DND-41 (cell line): ENCODE measurements around the gene CLRN2.

Source experiments
- ATAC-seq: fragments of 200-7000 bp; cut with Tn5 transposase; 3 replicates; pipeline ENCODE4 v1.9.1; 2021; ENCODE audit warnings: low read depth; ENCODE audit not compliant: insufficient read depth
- DNase-seq: peaks from one replicate; pipeline ENCODE4 v3.0.0-alpha.2; 2020
- H2AFZ ChIP-seq: 2 replicates; pipeline ENCODE4 v1.6.0; 2012; ENCODE audit warnings: low read depth, low read length
- H3K27ac ChIP-seq: 2 replicates; pipeline ENCODE4 v1.5.1; 2012; ENCODE audit warnings: low read length, inconsistent platforms
- H3K27me3 ChIP-seq: fragments of 200-600 bp; sonication (generic); 2 replicates; pipeline ENCODE4 v1.6.0; 2012; ENCODE audit warnings: low read length, mild to moderate bottlenecking, inconsistent platforms; ENCODE audit not compliant: insufficient read depth, poor library complexity
- H3K36me3 ChIP-seq: 2 replicates; pipeline ENCODE4 v1.5.1; 2012; ENCODE audit warnings: low read length, inconsistent platforms; ENCODE audit not compliant: insufficient read depth
- H3K4me1 ChIP-seq: 2 replicates; pipeline ENCODE4 v1.5.1; 2012; ENCODE audit warnings: mild to moderate bottlenecking, low read length; ENCODE audit not compliant: insufficient read depth
- H3K4me2 ChIP-seq: 2 replicates; pipeline ENCODE4 v1.6.0; 2012; ENCODE audit warnings: mild to moderate bottlenecking, moderate library complexity, low read length, inconsistent platforms; ENCODE audit not compliant: insufficient read depth
- H3K4me3 ChIP-seq, 2 experiments: fragments of 200-600 bp in 1 of 2; shearing (Covaris generic) in 1 of 2; 2 replicates each; pipeline ENCODE4 v1.5.1; 2012 to 2016; ENCODE audit warnings: inconsistent platforms in 2 of 2, low read length in 2 of 2, mild to moderate bottlenecking in 2 of 2, low read depth in 1 of 2, moderate library complexity in 1 of 2
- H3K79me2 ChIP-seq: 2 replicates; pipeline ENCODE4 v1.6.0; 2012; ENCODE audit warnings: low read length, inconsistent platforms; ENCODE audit not compliant: insufficient read depth
- H3K9ac ChIP-seq: 2 replicates; pipeline ENCODE4 v1.6.0; 2012; ENCODE audit warnings: low read depth, mild to moderate bottlenecking, inconsistent platforms, low read length, moderate library complexity
- H3K9me3 ChIP-seq: 2 replicates; pipeline ENCODE4 v1.5.1; 2012; ENCODE audit warnings: low read length, moderate library complexity, mild to moderate bottlenecking, inconsistent platforms; ENCODE audit not compliant: insufficient read depth, severe bottlenecking
- H4K20me1 ChIP-seq: 2 replicates; pipeline ENCODE4 v1.6.0; 2012; ENCODE audit warnings: low read length; ENCODE audit not compliant: insufficient read depth
- EZH2 ChIP-seq: IDR thresholded peaks from 3 replicates; pipeline ENCODE4 v1.6.1; 2012; ENCODE audit warnings: borderline replicate concordance, low read depth, mild to moderate bottlenecking, moderate library complexity, low read length, inconsistent platforms; ENCODE audit not compliant: severe bottlenecking
- TF ChIP-seq, protein P1 (sequence below): IDR thresholded peaks from 2 replicates; pipeline ENCODE4 v1.5.1; 2012; ENCODE audit warnings: borderline replicate concordance, low read length, moderate library complexity, mild to moderate bottlenecking; ENCODE audit not compliant: poor library complexity, severe bottlenecking; ENCODE audit errors: extremely low read depth

CLRN2 gene, protein sequence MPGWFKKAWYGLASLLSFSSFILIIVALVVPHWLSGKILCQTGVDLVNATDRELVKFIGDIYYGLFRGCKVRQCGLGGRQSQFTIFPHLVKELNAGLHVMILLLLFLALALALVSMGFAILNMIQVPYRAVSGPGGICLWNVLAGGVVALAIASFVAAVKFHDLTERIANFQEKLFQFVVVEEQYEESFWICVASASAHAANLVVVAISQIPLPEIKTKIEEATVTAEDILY

DNA sequence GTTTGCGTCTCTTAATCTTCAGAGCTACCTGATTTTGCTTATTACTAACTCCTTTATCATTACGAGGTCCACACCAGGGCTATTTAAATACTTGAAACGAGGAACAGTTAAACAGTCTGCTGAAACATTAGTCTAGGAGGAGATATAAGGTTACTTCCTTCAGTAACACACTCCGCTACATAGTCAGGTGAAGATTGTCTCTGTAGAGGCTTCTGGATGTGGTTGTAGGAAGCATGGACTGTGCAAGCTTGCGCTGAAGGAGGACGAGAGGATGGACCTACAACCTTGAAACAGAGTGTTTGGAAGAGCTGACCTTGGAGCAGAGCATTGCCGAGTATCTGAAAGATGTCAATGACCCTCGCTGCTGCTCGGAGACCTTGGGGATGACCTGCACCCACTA, at the start of gene CLRN2:
Gene CLRN2 (plus strand): TSS at position 301 of the 400 bp plus-strand sequence. CDS start 102 bp downstream, outside the sequence.
- H3K27ac ChIP-seq = no peak within 1 kb of the TSS

DNA sequence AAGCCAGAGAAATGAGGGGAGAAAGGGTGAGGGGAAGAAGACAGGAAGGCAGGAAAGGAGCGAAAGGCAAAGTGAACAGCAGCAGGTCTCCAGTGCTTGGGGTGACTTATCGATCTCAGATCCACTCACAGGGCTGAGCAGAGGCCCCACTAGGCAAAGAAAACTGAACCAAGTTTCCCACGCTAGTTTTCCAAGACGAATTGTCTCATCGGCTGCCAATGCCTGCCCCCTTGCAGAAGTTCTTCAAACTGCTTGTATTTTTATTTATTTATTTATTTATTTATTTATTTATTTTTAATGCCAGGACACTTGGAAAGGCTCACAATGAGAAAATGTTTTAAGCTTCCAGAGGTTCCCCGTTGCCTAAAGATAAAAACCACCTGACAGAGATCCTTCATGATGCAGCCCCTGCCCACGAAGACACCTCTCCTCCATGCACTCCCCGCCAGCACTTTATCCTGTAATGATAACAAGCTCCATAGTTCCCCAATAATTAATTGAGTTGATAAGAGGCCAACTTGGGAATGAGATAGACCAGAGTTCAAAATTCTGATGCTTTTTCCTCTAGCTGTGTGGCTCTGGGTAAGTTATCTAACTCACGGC, 46.2 kb upstream of the CLRN2 start:
- no peaks in the 10 kb centered on the region for H3K36me3 ChIP-seq
- no peaks in the 10 kb centered on the region for H3K27me3 ChIP-seq
- H2AFZ ChIP-seq = no peak overlapping the region
- H3K79me2 ChIP-seq = no peaks in the 10 kb centered on the region
- H3K9ac ChIP-seq = no peak overlapping the region
- no peaks in the 10 kb centered on the region for H3K4me1 ChIP-seq
- H3K4me3 ChIP-seq = no peak overlapping the region
- no peaks in the 10 kb centered on the region for H3K9me3 ChIP-seq
- H4K20me1 ChIP-seq = no peaks in the 10 kb centered on the region
- ATAC-seq = no peak
- H3K4me2 ChIP-seq = no peak overlapping the region
- H3K27ac ChIP-seq = no peak overlapping the region
- TF ChIP-seq, protein P1, sequence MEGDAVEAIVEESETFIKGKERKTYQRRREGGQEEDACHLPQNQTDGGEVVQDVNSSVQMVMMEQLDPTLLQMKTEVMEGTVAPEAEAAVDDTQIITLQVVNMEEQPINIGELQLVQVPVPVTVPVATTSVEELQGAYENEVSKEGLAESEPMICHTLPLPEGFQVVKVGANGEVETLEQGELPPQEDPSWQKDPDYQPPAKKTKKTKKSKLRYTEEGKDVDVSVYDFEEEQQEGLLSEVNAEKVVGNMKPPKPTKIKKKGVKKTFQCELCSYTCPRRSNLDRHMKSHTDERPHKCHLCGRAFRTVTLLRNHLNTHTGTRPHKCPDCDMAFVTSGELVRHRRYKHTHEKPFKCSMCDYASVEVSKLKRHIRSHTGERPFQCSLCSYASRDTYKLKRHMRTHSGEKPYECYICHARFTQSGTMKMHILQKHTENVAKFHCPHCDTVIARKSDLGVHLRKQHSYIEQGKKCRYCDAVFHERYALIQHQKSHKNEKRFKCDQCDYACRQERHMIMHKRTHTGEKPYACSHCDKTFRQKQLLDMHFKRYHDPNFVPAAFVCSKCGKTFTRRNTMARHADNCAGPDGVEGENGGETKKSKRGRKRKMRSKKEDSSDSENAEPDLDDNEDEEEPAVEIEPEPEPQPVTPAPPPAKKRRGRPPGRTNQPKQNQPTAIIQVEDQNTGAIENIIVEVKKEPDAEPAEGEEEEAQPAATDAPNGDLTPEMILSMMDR = peak; percentile 30
- no peak for TF ChIP-seq EZH2
- DNase-seq = no peak

More for the DNA sequence above, at the start of gene CLRN2:
- Histone ChIP-seq H2AFZ (no peak within 1 kb of the TSS), H3K4me1 (peaks cover 22% of the 10 kb centered on the region), H3K4me2 (no peak within 1 kb of the TSS), H3K27me3 (peaks cover 9% of the 10 kb centered on the region), H3K36me3 (no peaks in the 10 kb centered on the region), H4K20me1 (no peaks in the 10 kb centered on the region), H3K9me3 (no peaks in the 10 kb centered on the region), H3K9ac (no peak within 1 kb of the TSS), H3K4me3 (no peak within 1 kb of the TSS), H3K79me2 (peaks cover 18% of the 10 kb centered on the region; the same call in 1 of the 2 replicates)
- DNase-seq = no peak
- no peak for TF ChIP-seq EZH2
- TF ChIP-seq, protein P1 = no peak
- no peak for ATAC-seq

DNA sequence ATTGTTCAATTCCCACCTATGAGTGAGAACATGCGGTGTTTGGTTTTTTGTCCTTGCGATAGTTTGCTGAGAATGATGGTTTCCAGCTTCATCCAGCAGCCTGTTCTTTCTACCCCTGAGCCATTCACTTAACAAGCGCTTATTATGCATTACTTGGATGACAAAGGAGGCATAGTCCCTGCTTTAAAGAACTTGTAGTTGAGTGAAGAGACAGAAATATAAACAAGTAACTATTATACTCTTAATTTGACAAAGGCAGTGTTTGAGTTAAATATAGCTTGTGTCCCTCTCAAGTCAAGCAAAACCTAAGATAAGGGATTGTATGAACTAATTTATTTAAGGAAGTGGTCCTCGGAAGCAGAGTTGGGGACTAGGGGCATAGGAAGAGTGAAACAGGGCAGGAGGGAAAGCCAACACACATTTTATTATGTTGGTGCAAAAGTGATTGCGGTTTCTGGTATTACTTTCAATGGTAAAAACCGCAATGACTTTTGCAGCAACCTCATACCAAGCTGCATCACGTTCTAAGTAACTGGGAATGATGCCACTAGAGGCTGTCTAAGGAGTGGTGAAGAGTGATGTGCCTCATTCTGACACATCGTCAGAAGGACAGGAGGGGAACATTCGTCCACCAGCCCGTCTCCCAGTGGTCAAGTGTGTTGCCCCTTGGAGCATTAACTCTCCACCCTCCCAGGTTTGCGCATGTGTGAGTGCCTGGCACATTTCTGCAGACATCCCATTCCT, 44.9 kb upstream of the CLRN2 start:
- Histone ChIP-seq H3K4me1 (no peaks in the 10 kb centered on the region), H3K36me3 (no peaks in the 10 kb centered on the region), H3K27ac (no peak overlapping the region), H3K4me2 (no peak overlapping the region), H4K20me1 (no peaks in the 10 kb centered on the region), H3K27me3 (no peaks in the 10 kb centered on the region), H2AFZ (no peak overlapping the region), H3K4me3 (no peak overlapping the region), H3K79me2 (no peaks in the 10 kb centered on the region), H3K9ac (no peak overlapping the region), H3K9me3 (no peaks in the 10 kb centered on the region)
- TF ChIP-seq EZH2 = no peak
- TF ChIP-seq, protein P1 = no peak
- ATAC-seq = no peak
- DNase-seq = no peak
